C4-2B (cell line): ENCODE data around the gene C1R.

Source experiments
- H3K27ac ChIP-seq: fragments of 450-650 bp; 2 replicates; pipeline ENCODE4 v1.5.1; 2017
- CTCF ChIP-seq: fragments of 450-650 bp; conservative IDR thresholded peaks from 2 replicates; pipeline ENCODE4 v1.5.1; 2017; ENCODE audit warnings: mild to moderate bottlenecking
- ZFX ChIP-seq: fragments of 450-650 bp; IDR thresholded peaks from 2 replicates; pipeline ENCODE4 v1.6.1; 2017

The C1R gene

GRCh38 chr12:7116916-7117315, 24.7 kb upstream of the C1R start:
- TF ChIP-seq CTCF: no peak
- TF ChIP-seq ZFX: no peak
- no peak overlapping the region for H3K27ac ChIP-seq

- H3K27ac ChIP-seq: no peak overlapping the region
- TF ChIP-seq CTCF (no peak), ZFX (no peak)
These were observed 24.0 kb upstream of the C1R start for GRCh38 chr12:7116196-7116595.

- H3K27ac ChIP-seq: no peak overlapping the region
- TF ChIP-seq CTCF (no peak), ZFX (no peak)
These were observed 22.6 kb upstream of the C1R start for GRCh38 chr12:7114851-7115250.

- H3K27ac ChIP-seq: no peak overlapping the region
- TF ChIP-seq CTCF (no peak), ZFX (no peak)
These were observed 21.8 kb upstream of the C1R start for GRCh38 chr12:7114008-7114407.

- TF ChIP-seq ZFX (no peak), CTCF (peak; percentile 91)
- H3K27ac ChIP-seq: no peak overlapping the region
These were observed 21.2 kb upstream of the C1R start for GRCh38 chr12:7113389-7113871.

- no peak for TF ChIP-seq CTCF
- TF ChIP-seq ZFX: no peak
- H3K27ac ChIP-seq: no peak overlapping the region
These were observed 19.8 kb upstream of the C1R start for GRCh38 chr12:7112041-7112440.

- no peak overlapping the region for H3K27ac ChIP-seq
- TF ChIP-seq ZFX (no peak), CTCF (no peak)
These were observed 18.4 kb upstream of the C1R start for GRCh38 chr12:7110661-7111060.

GRCh38 chr12:7109572-7109920, 17.3 kb upstream of the C1R start:
- TF ChIP-seq CTCF (peak; percentile 47; the same call in 1 of the 2 replicates), ZFX (no peak)
- H3K27ac ChIP-seq: no peak overlapping the region; the same call in 1 of the 2 replicates
